NOMO-1 treated with dmso at 0.1 percent for 144 hours (cell line): Measurements from ENCODE around the gene PTPRN2.

Experiments
- DNase-seq: peaks from one replicate; lab custom pipeline; 2025; ENCODE audit not compliant: unreplicated experiment; lab: John Stamatoyannopoulos, UW

The PTPRN2 gene

GRCh38 chr7:158129037-158130022 is 458.3 kb downstream of the PTPRN2 start:
- no peak for DNase-seq

GRCh38 chr7:158128572-158128971 is 459.1 kb downstream of the PTPRN2 start:
- DNase-seq: no peak

GRCh38 chr7:158127241-158127640 is 460.4 kb downstream of the PTPRN2 start:
- DNase-seq: no peak

- DNase-seq: no peak
Measured at GRCh38 chr7:158126661-158127060, 461.0 kb downstream of the PTPRN2 start.

- no peak for DNase-seq
Measured at GRCh38 chr7:158125721-158126120, 461.9 kb downstream of the PTPRN2 start.

GRCh38 chr7:158125091-158125490 is 462.5 kb downstream of the PTPRN2 start:
- DNase-seq: no peak

- DNase-seq: no peak
Measured at GRCh38 chr7:158124671-158125079, 462.9 kb downstream of the PTPRN2 start.

- no peak for DNase-seq
Measured at GRCh38 chr7:158123753-158124152, 463.9 kb downstream of the PTPRN2 start.

- no peak for DNase-seq
Measured at GRCh38 chr7:158123214-158123613, 464.4 kb downstream of the PTPRN2 start.

GRCh38 chr7:158121441-158122045 is 466.1 kb downstream of the PTPRN2 start:
- DNase-seq: no peak

- DNase-seq: no peak
Measured at GRCh38 chr7:158120716-158121115, 466.9 kb downstream of the PTPRN2 start.

GRCh38 chr7:158120316-158120715 is 467.3 kb downstream of the PTPRN2 start:
- no peak for DNase-seq

- DNase-seq: no peak
Measured at GRCh38 chr7:158117341-158118222, 470.0 kb downstream of the PTPRN2 start.

GRCh38 chr7:158116235-158116634 is 471.4 kb downstream of the PTPRN2 start:
- DNase-seq: no peak

GRCh38 chr7:158114056-158114850 is 473.4 kb downstream of the PTPRN2 start:
- no peak for DNase-seq

- no peak for DNase-seq
Measured at GRCh38 chr7:158113321-158114025, 474.1 kb downstream of the PTPRN2 start.

- no peak for DNase-seq
Measured at GRCh38 chr7:158112571-158113320, 474.9 kb downstream of the PTPRN2 start.

- no peak for DNase-seq
Measured at GRCh38 chr7:158111906-158112570, 475.6 kb downstream of the PTPRN2 start.
